WTC11 (cell line): ENCODE data around the gene PCSK5. TPM values are rescaled to one million over a fixed set of nuclear protein-coding genes. Genes with fewer than 3 reads are reported as not detected.
A peak's percentile ranks its signal among the peaks of the same experiment; 100 is the strongest.

ENCODE experiments used
- ATAC-seq: fragments of 200-7000 bp; cut with Tn5 transposase; 2 replicates; pipeline ENCODE4 v1.10.0; 2021; ENCODE audit warnings: mild to moderate bottlenecking, moderate library complexity
- CTCF ChIA-PET: fragments of 300-600 bp; sonication (Branson Sonifier 250); formaldehyde crosslinking; loops from one replicate; lab custom pipeline; 2021; ENCODE audit warnings: antibody characterized with exemption; lab: Charles Lee
- POLR2A ChIA-PET: fragments of 350-600 bp; sonication (Branson Sonifier 250); formaldehyde crosslinking; loops from one replicate; lab custom pipeline; 2021; ENCODE audit warnings: antibody characterized with exemption; lab: Charles Lee
- DNase-seq: peaks from one replicate; pipeline ENCODE4 v3.0.0; 2021; ENCODE audit warnings: low spot score
- H3K27ac Mint-ChIP-seq: 2 replicates; pipeline ENCODE4 v1.8.0; 2021; ENCODE audit warnings: mixed read lengths
- H3K27me3 Mint-ChIP-seq: 2 replicates; pipeline ENCODE4 v1.8.0; 2021; ENCODE audit warnings: low read depth, mild to moderate bottlenecking, moderate library complexity, mixed read lengths
- H3K36me3 Mint-ChIP-seq: 2 replicates; pipeline ENCODE4 v1.8.0; 2021; ENCODE audit warnings: mixed read lengths
- H3K4me1 Mint-ChIP-seq: 2 replicates; pipeline ENCODE4 v1.8.0; 2022; ENCODE audit warnings: mixed read lengths
- H3K4me3 Mint-ChIP-seq: 2 replicates; pipeline ENCODE4 v1.8.0; 2021; ENCODE audit warnings: mild to moderate bottlenecking, moderate library complexity, mixed read lengths
- H3K9me3 Mint-ChIP-seq: 2 replicates; pipeline ENCODE4 v1.8.0; 2021; ENCODE audit warnings: mixed read lengths
- AR ChIP-seq: fragments of 250-450 bp; sonication (Bioruptor Pico); IDR thresholded peaks from 2 replicates; pipeline ENCODE4 v1.9.0; 2021; ENCODE audit warnings: mild to moderate bottlenecking
- CREB1 ChIP-seq: sonication (generic); formaldehyde crosslinking; IDR thresholded peaks from 2 replicates; pipeline ENCODE4 v1.8.0; 2023; ENCODE audit warnings: mild to moderate bottlenecking, missing genetic modification reagents
- CTCF ChIP-seq: fragments of 200-600 bp; IDR thresholded peaks from 2 replicates; pipeline ENCODE4 v1.8.0; 2022; ENCODE audit warnings: antibody characterized with exemption
- ELF4 ChIP-seq: sonication (generic); formaldehyde crosslinking; IDR thresholded peaks from 2 replicates; pipeline ENCODE4 v1.8.1; 2022; ENCODE audit warnings: low read depth, mild to moderate bottlenecking, moderate library complexity, missing genetic modification reagents
- EMX1 ChIP-seq: fragments of 250-450 bp; sonication (Bioruptor Pico); IDR thresholded peaks from 2 replicates; pipeline ENCODE4 v1.8.0; 2021; ENCODE audit warnings: mild to moderate bottlenecking
- FOXP1 ChIP-seq: sonication (generic); formaldehyde crosslinking; IDR thresholded peaks from 2 replicates; pipeline ENCODE4 v1.8.0; 2022; ENCODE audit warnings: missing genetic modification reagents, mild to moderate bottlenecking, moderate library complexity, borderline replicate concordance
- GABPB1 ChIP-seq: sonication (generic); formaldehyde crosslinking; IDR thresholded peaks from 2 replicates; pipeline ENCODE4 v1.8.1; 2023; ENCODE audit warnings: mild to moderate bottlenecking, missing genetic modification reagents
- GRHL2 ChIP-seq: fragments of 250-450 bp; sonication (Bioruptor Pico); IDR thresholded peaks from 2 replicates; pipeline ENCODE4 v1.8.0; 2022; ENCODE audit warnings: mild to moderate bottlenecking, moderate library complexity; ENCODE audit not compliant: insufficient replicate concordance, severe bottlenecking
- GTF2I ChIP-seq: fragments of 250-450 bp; sonication (Bioruptor Pico); conservative IDR thresholded peaks from 2 replicates; pipeline ENCODE4 v1.4.0; 2021; ENCODE audit warnings: mild to moderate bottlenecking
- KAT7 ChIP-seq: sonication (generic); formaldehyde crosslinking; IDR thresholded peaks from 2 replicates; pipeline ENCODE4 v1.8.1; 2023; ENCODE audit warnings: missing genetic modification reagents, mild to moderate bottlenecking, borderline replicate concordance
- MLX ChIP-seq: sonication (generic); formaldehyde crosslinking; IDR thresholded peaks from 2 replicates; pipeline ENCODE4 v1.8.1; 2023; ENCODE audit warnings: mild to moderate bottlenecking, missing genetic modification reagents, moderate library complexity
- NR2C2 ChIP-seq: sonication (generic); formaldehyde crosslinking; IDR thresholded peaks from 2 replicates; pipeline ENCODE4 v1.8.0; 2022; ENCODE audit warnings: mild to moderate bottlenecking, missing genetic modification reagents
- OVOL2 ChIP-seq: fragments of 250-450 bp; sonication (Bioruptor Pico); IDR thresholded peaks from 2 replicates; pipeline ENCODE4 v1.9.0; 2021; ENCODE audit warnings: mild to moderate bottlenecking, borderline replicate concordance
- RORB ChIP-seq: fragments of 250-450 bp; sonication (Bioruptor Pico); IDR thresholded peaks from 2 replicates; pipeline ENCODE4 v1.9.0; 2021; ENCODE audit warnings: mild to moderate bottlenecking
- SP1 ChIP-seq: sonication (generic); formaldehyde crosslinking; conservative IDR thresholded peaks from 2 replicates; pipeline ENCODE4 v1.8.1; 2022; ENCODE audit warnings: missing genetic modification reagents
- TCF7 ChIP-seq: sonication (generic); formaldehyde crosslinking; IDR thresholded peaks from 2 replicates; pipeline ENCODE4 v1.8.0; 2022; ENCODE audit warnings: mild to moderate bottlenecking, low read depth, missing genetic modification reagents, moderate library complexity
- TEAD4 ChIP-seq: sonication (generic); formaldehyde crosslinking; IDR thresholded peaks from 2 replicates; pipeline ENCODE4 v1.8.0; 2022; ENCODE audit warnings: mild to moderate bottlenecking, missing genetic modification reagents
- TP53 ChIP-seq: sonication (generic); formaldehyde crosslinking; IDR thresholded peaks from 2 replicates; pipeline ENCODE4 v1.8.1; 2023; ENCODE audit warnings: mild to moderate bottlenecking, missing genetic modification reagents
- ZBTB21 ChIP-seq: sonication (generic); formaldehyde crosslinking; IDR thresholded peaks from 2 replicates; pipeline ENCODE4 v1.8.1; 2023; ENCODE audit warnings: mild to moderate bottlenecking, missing genetic modification reagents, borderline replicate concordance
- ZNF138 ChIP-seq: sonication (generic); formaldehyde crosslinking; conservative IDR thresholded peaks from 2 replicates; pipeline ENCODE4 v1.8.1; 2022; ENCODE audit warnings: mild to moderate bottlenecking, moderate library complexity, missing genetic modification reagents
- total RNA-seq: library from RNA; stranded (reverse); gene quantifications from 3 replicates; pipeline ENCODE4 v1.2.3, GENCODE V29; 2021
- TF ChIP-seq, protein P1 (sequence below): fragments of 250-450 bp; sonication (Bioruptor Pico); IDR thresholded peaks from 2 replicates; pipeline ENCODE4 v1.8.0; 2021; ENCODE audit warnings: mild to moderate bottlenecking
- TF ChIP-seq, protein P2 (sequence below): sonication (generic); formaldehyde crosslinking; IDR thresholded peaks from 2 replicates; pipeline ENCODE4 v1.8.1; 2022; ENCODE audit warnings: missing genetic modification reagents, borderline replicate concordance

PCSK5 gene
- total RNA-seq, 1 experiment from 2014 or later, result 30.6 TPM

GRCh38 chr9:76115396-76115795 lies 224.9 kb downstream of the PCSK5 start (continued):
- no peak for TF ChIP-seq GTF2I (CRISPR knock-in tag)

DNA sequence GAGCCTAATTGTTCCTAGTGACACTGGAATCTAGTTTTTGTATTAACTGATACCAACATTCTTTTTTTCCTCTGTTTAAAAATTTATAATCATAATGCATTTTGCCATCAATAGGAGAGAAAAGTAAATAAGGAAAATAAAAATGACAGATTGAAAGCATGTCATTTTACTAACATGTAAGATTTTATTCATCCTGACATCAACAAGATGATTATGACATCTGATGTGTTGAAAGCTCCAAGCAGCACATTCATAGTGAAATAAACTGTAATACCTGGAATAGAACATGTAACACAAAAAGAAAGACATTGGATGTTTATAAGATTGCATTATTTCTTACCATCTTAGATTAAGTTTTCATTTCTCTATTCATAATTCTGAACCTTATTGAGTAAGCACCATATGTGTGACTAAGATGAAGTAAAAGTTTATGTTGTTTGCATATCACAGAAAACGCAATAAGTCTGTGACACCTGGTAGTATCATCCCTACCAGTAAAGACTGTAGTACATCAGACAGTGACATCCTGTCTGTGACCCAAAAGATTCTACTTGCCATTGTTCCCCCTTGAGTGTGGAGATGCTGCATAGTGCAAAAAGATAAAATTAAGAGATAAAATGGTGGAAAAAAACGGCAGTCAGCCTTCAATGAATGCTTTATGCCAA lies 225.6 kb downstream of the PCSK5 start:
- H3K4me1 Mint-ChIP-seq, result no peaks in the 10 kb centered on the region
- ATAC-seq, result no peak
- H3K36me3 Mint-ChIP-seq, result no peaks in the 10 kb centered on the region
- no peak overlapping the region for H3K4me3 Mint-ChIP-seq
- no peak overlapping the region for H3K27ac Mint-ChIP-seq
- H3K27me3 Mint-ChIP-seq, result no peaks in the 10 kb centered on the region
- DNase-seq, result no peak
- H3K9me3 Mint-ChIP-seq, result no peaks in the 10 kb centered on the region
- TF ChIP-seq ZNF138 (CRISPR knock-in tag), result no peak
- TF ChIP-seq GABPB1, result no peak
- no peak for TF ChIP-seq CTCF
- no peak for TF ChIP-seq ELF4 (CRISPR knock-in tag)
- TF ChIP-seq, protein P1, sequence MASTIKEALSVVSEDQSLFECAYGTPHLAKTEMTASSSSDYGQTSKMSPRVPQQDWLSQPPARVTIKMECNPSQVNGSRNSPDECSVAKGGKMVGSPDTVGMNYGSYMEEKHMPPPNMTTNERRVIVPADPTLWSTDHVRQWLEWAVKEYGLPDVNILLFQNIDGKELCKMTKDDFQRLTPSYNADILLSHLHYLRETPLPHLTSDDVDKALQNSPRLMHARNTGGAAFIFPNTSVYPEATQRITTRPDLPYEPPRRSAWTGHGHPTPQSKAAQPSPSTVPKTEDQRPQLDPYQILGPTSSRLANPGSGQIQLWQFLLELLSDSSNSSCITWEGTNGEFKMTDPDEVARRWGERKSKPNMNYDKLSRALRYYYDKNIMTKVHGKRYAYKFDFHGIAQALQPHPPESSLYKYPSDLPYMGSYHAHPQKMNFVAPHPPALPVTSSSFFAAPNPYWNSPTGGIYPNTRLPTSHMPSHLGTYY, result no peak
- no peak for TF ChIP-seq EMX1
- no peak for TF ChIP-seq TCF7 (CRISPR knock-in tag)
- no peak for TF ChIP-seq NR2C2 (CRISPR knock-in tag)
- no peak for TF ChIP-seq SP1 (CRISPR knock-in tag)
- no peak for TF ChIP-seq TEAD4 (CRISPR knock-in tag)
- CTCF ChIA-PET, result no interaction called here
- POLR2A ChIA-PET, result no interaction called here

GRCh38 chr9:76116913-76117312 lies 226.4 kb downstream of the PCSK5 start:
- H3K4me3 Mint-ChIP-seq, result no peak overlapping the region
- CTCF ChIA-PET, result no interaction called here
- POLR2A ChIA-PET, result no interaction called here
- no peak for DNase-seq
- TF ChIP-seq OVOL2 (CRISPR knock-in tag), result no peak
- TF ChIP-seq TP53 (CRISPR knock-in tag), result no peak
- TF ChIP-seq ZNF138 (CRISPR knock-in tag), result no peak
- no peak for TF ChIP-seq MLX (CRISPR knock-in tag)
- no peak for TF ChIP-seq AR (CRISPR knock-in tag)
- TF ChIP-seq ZBTB21 (CRISPR knock-in tag), result no peak
- no peak for TF ChIP-seq RORB (CRISPR knock-in tag)
- TF ChIP-seq, protein P2, sequence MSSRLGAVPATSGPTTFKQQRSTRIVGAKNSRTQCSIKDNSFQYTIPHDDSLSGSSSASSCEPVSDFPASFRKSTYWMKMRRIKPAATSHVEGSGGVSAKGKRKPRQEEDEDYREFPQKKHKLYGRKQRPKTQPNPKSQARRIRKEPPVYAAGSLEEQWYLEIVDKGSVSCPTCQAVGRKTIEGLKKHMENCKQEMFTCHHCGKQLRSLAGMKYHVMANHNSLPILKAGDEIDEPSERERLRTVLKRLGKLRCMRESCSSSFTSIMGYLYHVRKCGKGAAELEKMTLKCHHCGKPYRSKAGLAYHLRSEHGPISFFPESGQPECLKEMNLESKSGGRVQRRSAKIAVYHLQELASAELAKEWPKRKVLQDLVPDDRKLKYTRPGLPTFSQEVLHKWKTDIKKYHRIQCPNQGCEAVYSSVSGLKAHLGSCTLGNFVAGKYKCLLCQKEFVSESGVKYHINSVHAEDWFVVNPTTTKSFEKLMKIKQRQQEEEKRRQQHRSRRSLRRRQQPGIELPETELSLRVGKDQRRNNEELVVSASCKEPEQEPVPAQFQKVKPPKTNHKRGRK, result no peak
- no peak for TF ChIP-seq GRHL2
- TF ChIP-seq CREB1 (CRISPR knock-in tag), result no peak
- no peak for TF ChIP-seq KAT7 (CRISPR knock-in tag)
- TF ChIP-seq FOXP1 (CRISPR knock-in tag), result no peak
- TF ChIP-seq TCF7 (CRISPR knock-in tag), result no peak
- no peak for TF ChIP-seq ELF4 (CRISPR knock-in tag)
- H3K36me3 Mint-ChIP-seq, result no peaks in the 10 kb centered on the region
- H3K9me3 Mint-ChIP-seq, result no peaks in the 10 kb centered on the region
- peak overlapping the region; percentile 1; the same call in 1 of the 2 replicates for H3K27ac Mint-ChIP-seq
- H3K4me1 Mint-ChIP-seq, result no peaks in the 10 kb centered on the region
- no peak for ATAC-seq
- H3K27me3 Mint-ChIP-seq, result no peaks in the 10 kb centered on the region
